Hematopoietic multipotent progenitor cell treated with erythropoietin and hydrocortisone succinate and interleukin-3 and kit ligand, for 6 days (in vitro differentiated cells): Measurements from ENCODE around the gene CCDC34.
A peak's percentile ranks its signal among the peaks of the same experiment; 100 is the strongest.
"Not testable (repeated sequence)": the region's sequence is repeated elsewhere in the genome, so short reads cannot be mapped to it uniquely, and the experiment has no call there.

Source experiments
- DNase-seq: peaks from one replicate; pipeline ENCODE4 v3.0.0-alpha.2; 2015

CCDC34 gene

DNA sequence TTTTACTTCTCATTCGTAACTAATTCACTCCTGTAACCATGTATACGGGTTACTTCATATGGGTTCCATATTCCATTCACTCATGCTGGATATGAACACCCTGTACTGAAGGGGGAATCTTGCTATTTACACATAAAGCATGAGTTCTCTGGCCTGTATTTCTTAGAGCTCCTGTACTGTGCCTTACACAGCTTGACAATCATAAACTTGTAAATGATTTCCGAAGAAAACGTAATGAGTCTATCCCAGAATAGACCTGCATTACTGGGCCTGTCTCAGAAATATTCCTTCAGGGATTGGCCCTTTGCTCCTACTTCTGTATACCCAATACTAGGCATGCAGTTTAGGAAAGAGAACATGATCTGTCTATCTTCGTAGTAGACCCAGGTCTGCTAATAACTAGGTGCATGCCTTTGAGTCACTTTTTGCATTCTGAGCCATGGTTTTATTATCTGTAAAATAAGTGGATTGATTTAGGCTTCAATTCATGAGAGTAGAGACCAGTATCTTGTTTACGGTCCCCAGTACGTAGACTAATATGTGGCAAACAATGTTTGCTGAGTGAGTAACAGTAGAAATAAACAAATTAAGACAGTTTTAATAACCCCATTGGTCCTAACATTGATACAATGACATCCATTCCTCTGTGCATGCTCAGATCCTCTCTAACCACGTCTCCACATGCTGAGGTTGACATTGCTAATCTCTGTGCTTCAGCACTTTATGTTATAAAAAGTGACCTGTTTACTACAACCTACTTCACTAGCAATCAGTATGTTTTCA, 1.2 kb downstream of the CCDC34 start:
- no peak for DNase-seq

DNA sequence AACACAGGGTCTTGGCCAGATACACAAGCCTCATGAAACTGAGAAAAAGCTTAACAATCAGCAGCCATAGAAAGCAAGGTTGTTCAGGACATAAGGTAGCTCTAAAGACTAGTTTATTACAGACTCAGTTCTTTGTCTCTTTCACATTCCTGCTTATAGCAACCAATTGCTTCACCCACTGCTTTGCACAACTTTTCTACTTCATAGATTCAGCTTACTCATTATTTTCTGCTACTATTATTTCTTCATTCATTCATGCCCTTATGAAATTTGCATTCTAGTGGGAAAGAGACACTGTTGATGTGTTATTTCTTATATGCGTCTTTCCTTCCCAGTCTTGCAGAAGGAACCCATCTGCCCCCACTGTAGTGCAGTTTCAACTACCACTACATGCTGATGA, 4.7 kb downstream of the CCDC34 start:
- peak; percentile 24 for DNase-seq

DNA sequence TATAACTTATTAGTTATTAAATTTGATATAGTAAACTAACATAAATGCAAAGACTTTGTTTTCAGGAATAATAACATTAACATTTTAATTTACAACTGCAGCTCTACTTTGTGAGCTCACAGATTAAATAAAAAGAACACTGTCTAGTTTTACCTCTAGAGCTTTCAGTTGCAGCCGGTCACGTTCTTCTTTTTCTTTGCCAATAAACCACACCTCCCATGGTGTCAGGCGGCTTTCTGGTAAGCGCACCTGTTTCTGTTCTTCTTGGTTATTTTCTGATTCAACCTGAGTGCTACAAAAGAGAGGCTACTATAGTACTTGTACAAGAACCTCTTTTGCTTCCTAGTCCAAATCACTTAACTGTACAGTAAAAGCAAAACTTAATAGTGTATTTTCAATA, 5.8 kb downstream of the CCDC34 start:
- DNase-seq = no peak

DNA sequence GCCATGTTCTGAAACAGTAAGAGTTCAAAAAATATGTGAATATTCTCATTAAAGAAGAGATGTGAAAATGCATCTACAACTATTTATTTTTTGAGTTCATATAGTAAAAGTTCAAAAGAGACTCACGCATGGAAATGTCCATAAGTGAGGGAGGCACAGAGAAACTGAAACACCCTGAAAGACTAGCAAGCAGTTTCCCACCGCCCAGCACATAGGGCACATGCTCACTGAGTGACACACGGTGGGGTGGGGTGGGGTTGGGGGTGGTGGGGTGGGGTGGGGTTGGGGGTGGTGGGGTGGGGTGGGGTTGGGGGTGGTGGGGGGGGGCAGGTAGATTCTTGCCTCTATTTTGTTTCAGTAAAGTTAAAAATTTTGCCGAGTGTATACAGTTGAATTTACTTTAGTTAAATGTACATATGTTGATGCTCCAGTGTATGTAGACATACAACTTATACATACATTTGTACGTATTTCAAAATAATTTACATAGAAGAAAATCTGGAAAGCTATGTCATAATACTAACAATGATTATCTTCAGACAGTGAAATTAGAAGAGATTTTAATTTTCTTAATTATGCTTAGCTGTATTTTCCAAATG, 6.3 kb downstream of the CCDC34 start:
- no peak for DNase-seq

DNA sequence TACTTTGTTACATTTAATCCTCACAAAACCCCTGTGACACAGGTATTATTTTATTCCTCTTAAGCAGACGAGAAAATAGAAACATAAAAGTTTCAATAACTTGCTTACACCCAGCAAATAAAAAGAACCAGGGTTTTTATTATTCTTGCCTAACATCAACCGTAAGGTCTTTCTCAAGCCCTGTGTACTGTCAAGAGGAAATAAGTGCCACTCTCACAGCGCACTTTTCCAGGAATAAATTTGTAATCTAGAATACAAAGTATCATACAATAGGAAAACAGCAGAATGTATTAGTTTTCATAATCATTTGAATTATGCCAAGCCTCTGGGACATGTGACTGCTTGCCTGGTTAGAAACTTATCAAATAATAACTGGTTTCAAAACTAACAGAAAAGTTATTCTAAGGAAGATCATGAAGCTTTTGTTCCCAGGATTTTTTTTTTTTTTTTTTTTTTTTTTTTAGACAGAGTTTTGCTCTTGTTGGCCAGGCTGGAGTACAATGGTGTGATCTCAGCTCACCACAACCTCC, 7.4 kb downstream of the CCDC34 start:
- DNase-seq = peak; percentile 43

DNA sequence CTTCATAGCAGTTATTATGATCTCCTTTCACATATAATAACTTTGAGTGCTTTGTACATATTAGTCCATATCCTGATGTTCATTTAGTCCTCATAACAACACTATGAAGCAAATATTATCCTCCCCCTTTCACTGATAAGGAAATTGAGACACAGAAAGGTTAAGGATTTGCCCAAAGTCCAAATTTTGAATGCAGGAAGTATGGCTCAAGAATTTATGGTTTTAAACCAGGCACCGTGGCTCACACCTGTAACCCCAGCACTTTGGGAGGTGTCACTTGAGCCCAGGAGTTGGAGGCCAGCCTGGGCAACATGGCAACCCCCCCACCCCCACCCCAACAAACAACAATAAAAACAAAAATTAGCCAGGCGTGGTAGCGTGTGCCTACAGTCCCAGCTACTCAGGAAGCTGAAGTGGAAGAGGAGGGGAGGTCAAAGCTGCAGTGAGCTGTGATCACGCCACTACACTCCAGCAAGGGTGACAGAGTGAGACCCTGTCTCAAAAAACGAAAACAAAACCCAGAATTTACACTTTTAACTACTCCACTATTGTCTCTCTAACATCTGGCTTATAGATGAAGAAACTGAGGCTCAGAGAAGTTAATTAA, 8.6 kb downstream of the CCDC34 start:
- DNase-seq = no peak

DNA sequence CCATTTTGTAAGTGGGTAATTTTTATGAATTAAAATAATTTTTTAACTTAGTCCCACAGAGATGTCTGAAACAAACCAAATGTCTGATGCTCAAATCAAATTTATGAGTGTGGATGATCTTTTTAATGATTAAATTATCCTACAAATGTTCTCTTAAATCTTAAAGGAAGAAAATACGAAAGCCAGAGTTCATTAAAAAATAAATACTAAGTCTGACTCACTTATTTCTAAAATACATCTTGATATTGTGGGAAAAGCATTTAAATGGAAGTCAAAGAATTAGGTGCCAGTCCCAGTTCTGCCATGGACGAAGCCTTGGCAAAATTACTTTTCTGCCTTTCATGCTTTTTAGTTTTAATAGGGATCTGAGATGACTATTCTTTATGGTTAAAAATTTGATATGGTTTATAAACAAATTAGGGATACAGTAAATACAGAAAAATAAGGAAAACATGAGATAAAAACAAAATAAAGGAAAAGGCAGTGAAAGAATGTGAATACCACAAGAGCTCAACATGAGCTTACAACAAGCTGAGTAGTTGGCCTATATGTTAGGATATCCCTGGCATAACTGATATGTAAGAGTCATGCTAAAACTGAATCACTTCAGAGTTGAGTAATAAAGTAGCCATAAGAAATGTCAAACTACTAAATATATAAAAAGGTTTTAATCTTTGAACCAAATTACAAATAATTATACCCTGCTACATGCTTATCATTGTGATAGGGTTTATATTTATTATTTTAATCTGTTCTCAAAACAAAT, 9.2 kb downstream of the CCDC34 start:
- DNase-seq = no peak

DNA sequence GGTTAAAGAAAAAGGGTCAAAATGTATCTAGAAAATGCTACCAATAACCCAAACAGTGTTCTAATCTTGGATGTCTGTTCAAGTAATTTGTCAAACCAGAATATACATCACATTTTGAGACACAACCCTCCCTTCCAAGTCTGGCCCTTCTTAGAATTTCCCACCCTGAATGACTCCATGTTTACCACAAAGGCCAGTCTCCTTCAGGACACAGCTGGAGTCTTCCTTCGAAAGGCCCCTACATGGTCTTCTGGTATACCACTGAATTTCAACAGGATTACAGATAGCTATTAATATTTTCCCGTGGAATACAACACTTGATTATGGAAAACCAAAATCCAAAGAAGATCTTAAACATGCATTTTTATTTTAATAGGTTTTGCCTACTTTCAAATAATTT, 10.2 kb downstream of the CCDC34 start:
- no peak for DNase-seq

DNA sequence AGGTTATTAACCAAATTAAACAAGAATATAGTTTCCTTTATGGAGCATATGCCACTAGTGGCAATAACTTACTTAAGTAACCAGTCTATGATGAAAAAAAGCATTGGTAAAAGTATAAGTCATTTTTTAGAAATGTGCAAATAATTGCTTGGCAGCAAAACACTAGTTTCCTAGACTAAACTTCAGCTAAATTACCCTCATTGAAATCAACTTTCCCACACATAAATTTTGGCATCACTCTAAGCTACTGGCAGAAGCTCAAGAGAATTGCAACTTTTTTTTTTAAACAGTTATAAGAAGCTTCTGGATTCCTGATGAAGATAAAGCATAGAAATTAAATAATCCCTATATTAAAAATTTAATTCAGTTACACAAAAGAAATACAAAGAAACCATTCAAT, 12.5 kb downstream of the CCDC34 start:
- no peak for DNase-seq

DNA sequence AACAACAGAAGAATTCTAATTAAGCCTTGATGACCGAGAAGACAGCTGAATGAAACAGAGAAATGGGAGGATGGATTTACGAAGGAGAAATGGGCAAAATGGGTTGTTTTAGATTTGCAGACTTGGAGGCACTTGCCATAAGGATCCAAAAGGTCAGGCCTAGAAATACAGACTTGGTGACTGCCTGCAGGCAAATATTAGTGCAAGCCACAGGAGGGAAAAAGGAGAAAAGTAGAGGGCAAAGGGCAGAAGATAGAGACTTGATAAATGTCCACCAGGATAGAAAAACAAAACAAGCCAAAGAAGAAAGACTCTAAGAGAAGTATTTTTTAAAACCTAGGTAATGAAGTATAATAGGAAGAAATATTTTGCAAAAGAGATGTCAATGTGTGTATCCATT, 13.1 kb downstream of the CCDC34 start:
- no peak for DNase-seq

DNA sequence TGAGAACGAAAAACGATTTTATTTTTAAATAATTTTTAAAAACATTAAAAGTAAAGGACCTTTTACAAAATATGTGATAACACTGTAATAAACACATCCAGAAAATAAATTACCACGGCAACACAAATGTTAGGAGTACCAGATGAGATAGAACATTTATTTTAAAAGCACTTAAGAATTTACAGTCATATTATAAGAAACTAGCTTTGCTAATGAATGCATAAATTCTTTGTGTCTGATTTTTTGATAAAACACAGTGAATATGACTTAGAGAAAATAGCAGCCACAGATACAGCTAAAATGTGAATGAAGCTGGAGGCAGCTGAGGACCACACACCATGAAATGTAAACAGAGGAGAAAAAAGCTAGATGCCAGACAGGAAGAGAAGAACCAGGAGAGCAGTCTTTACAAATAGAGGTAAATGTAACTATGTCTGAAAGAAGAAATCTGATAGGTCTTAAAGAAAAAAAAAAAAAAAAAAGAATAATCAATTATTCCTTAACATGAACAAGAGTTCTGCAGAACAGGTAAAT, 14.6 kb downstream of the CCDC34 start:
- no peak for DNase-seq

DNA sequence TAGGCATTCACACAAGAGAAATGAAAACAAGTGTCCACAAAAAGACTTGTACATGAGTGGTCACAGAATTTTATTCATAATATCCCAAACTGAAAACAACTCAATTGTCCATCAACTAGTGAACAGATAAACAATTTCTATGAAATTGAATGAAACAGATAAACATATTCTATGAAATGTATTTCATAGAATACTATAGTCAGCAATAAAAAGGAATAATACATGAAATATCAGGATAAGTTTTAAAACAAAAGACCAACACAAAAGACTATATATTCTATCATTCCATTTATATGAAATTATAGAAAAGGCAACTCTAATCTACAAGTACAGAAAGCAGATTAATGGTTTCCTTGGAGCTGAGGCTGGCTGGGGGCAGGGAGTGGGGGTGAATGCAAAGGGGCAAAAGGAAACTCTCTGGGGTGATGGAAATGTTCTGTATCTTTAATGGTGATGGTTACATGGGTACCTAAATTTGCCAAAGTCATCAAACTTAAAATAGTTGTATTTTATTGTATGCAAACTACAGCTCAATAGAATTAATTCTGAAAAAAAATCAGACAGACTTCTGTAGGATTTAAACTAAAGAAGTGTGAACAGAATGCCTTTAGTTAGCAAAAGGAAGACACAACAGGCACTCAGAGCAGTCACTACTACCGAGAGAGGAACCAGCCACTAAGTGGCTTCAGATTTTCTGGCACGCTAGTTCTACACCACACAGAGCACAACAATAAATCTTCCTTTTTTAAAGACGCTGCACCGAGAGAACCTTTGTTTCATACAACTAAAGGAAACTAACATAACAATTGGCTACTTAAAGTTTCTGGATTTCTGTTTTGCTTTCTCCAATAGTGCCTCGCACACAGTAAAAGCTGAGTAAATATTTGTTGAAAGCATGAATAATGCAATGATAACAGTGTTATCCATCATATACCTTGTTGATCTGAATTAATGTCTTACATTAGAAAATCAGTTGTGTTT, 15.4 kb downstream of the CCDC34 start:
- no peak for DNase-seq

DNA sequence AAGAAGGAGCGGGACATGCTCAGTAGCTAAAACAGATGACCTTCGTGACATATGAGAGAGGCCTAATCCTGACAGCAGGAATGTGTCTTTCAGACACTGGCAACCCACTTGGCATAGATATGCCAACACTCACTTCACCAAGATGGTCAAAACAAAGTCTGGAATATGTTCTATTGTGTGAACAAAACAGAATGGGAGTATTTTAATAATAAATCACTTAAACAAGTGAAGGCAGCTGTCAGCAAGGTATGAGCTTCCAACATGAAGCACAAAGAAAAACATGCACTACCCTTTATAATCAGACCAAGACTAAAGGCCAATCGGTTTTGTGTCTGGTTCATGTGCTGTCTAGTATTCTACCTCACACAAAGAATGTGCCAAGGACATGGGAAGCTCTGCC, 23.1 kb downstream of the CCDC34 start:
- DNase-seq = no peak

DNA sequence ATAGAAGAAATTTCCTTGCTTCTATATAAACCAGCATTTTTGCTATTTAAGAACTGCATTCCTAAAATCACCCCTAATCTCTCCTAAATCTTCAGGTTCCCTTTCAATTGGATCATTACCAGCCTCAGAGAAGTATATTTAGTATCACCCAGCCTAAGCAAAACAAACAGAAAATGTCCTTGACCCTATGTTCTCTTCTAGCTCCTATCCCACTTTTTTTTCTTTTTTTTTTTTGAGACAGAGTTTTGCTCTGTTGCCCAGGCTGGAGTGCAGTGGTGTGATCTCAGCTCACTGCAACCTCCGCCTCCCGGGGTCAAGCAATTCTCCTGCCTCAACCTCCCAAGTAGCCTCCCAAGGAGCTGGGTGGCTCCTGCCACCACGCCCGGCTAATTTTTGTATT, 28.3 kb downstream of the CCDC34 start:
- DNase-seq = not testable (repeated sequence)

DNA sequence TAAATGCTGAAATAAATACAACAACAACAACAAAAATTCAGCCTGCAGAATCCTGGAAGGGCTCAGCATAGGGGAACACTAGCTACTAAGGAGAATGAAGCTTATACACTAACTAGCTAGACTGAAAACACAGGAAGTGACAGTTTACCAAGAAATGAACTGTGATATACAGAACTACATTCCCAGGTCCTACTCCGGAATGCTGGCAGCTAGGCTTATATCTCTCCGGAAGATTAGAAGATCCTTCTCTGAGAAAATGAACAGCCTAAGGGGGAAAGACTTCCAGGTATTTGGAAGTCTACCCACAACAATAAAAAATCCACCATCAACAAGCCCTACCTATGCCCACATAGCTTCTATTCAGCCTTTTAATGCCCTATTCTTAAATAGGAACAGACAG, 31.0 kb downstream of the CCDC34 start:
- DNase-seq = no peak

DNA sequence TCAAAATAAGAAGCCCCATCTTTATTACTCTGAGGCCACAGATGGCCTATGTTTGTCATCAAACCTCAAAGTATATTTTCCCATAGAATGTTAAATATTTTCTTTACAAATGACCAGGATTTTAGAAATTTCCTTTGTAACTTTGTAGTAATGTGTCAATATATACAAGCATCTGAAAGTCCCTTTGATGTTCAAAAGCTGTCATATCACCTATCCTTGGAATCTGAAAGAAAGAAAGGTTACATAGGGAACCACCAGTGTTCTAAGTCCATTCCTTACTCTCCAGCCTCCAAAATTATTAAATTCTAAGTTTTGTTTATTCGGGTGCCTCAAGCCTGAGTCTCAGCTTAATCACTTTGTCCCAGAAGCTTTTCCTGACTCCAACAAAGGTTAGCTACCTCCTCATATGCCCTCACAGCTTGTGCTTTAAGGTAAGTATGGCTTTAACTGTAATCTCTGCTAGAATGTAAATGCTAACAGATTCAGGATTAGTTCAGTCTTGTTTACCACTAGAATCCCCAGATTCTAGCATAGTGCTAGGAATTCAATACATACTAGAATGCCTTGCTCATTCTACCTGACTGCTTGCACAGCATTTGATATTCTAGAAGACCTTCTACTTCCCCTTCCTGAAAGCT, 32.3 kb downstream of the CCDC34 start:
- no peak for DNase-seq

DNA sequence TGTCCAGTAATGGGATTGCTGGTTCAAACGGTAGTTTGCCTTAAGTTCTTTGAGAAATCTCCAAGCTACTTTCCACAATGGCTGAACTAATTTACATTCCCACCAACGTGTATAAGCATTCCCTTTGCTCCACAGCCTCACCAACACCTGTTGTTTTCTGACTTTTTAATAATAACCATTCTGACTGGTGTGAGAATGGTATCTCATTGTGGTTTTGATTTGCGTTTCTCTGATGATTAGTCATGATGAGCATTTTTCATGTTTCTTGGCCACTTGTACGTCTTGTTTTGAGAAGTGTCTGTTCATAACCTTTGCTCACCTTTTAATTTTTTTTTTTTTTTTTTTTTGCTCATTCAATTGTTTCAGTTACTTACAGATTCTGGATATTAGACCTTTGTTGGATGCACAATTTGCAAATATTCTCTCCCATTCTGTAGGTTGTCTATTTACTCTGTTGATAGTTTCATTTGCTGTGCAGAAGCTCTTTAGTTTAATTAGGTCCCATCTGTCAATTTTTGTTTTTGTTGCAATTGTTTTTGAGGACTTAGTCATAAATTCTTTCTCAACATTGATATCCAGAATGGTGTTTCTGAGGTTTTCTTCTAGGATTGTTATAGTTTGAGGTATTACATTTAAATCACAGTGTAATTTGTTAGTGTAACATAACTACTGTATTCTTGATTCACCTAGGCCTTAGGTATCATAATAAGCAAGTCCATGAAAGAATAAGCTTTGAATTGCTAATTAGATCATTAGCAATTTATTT, 33.0 kb downstream of the CCDC34 start:
- no peak for DNase-seq

DNA sequence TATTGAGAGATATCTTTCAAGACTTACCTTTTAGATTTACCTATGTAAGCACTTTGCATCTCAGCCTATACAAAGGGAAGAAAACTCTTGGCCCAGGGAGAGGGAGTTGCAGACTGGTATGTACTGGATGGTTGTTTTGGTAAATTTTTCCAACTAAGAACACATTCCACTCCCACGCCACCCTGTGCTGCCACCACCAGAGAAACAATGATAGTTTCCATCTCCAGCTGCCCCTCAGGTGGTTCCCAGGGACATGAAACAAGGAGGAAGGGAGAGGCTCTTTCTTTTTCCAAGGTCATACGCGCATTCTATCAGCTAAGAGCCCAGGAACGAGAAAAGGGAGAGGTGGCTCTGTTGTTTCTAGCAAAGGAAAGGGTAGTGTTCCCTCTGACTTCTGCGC, 34.4 kb downstream of the CCDC34 start:
- DNase-seq = no peak

DNA sequence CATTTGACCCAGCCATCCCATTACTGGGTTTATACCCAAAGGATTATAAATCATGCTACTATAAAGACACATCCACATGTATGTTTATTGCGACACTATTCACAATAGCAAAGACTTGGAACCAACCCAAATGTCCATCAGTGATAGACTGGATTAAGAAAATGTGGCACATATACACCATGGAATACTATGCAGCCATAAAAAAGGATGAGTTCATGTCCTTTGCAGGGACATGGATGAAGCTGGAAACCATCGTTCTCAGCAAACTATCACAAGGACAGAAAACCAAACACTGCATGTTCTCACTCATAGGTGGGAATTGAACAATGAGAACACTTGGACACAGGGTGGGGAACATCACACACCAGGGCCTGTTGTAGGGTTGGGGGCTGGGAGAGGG, 36.0 kb downstream of the CCDC34 start:
- not testable (repeated sequence) for DNase-seq

DNA sequence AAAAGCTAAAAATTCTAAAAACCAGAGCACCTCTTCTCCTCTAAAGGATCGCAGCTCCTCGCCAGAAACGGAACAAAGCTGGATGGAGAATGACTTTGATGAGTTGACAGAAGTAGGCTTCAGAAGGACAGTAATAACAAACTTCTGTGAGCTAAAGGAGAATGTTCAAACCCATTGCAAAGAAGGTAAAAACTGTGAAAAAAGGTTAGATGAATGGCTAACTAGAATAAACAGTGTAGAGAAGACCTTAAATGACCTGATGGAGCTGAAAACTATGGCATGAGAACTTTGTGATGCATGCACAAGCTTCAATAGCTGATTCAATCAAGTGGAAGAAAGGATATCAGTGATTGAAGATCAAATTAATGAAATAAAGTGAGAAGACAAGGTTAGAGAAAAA, 40.8 kb downstream of the CCDC34 start:
- not testable (repeated sequence) for DNase-seq

DNA sequence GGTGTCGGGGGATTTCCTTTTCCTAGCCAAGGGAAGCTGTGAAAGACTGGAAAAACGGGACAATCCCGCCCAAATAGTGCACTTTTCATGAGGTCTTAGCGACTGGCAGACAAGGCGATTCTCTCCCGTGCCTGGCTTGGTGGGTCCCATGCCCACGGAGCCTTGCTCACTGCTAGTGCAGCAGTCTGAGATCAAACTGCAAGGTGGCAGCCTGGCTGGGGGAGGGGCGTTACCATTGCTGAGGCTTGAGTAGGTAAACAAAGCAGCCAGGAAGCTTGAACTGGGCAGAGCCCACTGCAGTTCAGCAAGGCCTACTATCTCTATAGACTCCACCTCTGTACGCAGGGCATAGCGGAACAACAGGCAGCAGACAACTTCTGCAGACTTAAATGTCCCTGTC, 41.7 kb downstream of the CCDC34 start:
- DNase-seq = not testable (repeated sequence)
